ENCODE data around the gene LSM3. TPM values are rescaled to one million over a fixed set of nuclear protein-coding genes. Genes with fewer than 3 reads are reported as not detected.

The LSM3 gene
- total and polyA plus RNA-seq, 9 of the 15 experiments (the other 6 are each of a cell fraction or from before 2014, with no cell fraction given) = 33.8 to 203 (median 61.2) TPM

- intact Hi-C loops (cut with micrococcal nuclease) (no loop called here), in situ Hi-C loops (cut with MboI) (no loop called here)
- Histone ChIP-seq H3K36me3 (ENCODE audit: control insufficient read depth, insufficient read depth, low read length) (peaks cover 73% of the 10 kb centered on the region; the same call in 2 of the 3 replicates), H3K27me3 (ENCODE audit: control insufficient read depth in 2 of 2, insufficient read depth in 2 of 2, low read length in 2 of 2) (no peaks in the 10 kb centered on the region), H3K9me1 (ENCODE audit: control insufficient read depth, insufficient read depth, low read length) (no peaks in the 10 kb centered on the region), H3K4me1 (replicated peaks in 1 of 2; ENCODE audit: control insufficient read depth in 2 of 2, insufficient read depth in 2 of 2, low read length in 2 of 2) (peaks cover 12 to 13% of the 10 kb centered on the region in 2 experiments), H2AFZ (ENCODE audit: low read depth, low read length) (no peak overlapping the region), H3K4me2 (ENCODE audit: insufficient read depth, low read length) (no peak overlapping the region), H3K27ac (ENCODE audit: extremely low read depth, low read depth, low read length) (no peak overlapping the region), H3K79me2 (ENCODE audit: control insufficient read depth, insufficient read depth, low read length) (no peaks in the 10 kb centered on the region), H3K9ac (ENCODE audit: insufficient read depth in 1 of 2, low read depth in 2 of 2, low read length in 2 of 2) (peak overlapping the region in 1 of 2 experiments; percentile 19; a peak in 1 of 4 replicates), H4K20me1 (replicated peaks; ENCODE audit: control insufficient read depth, insufficient read depth, low read length) (no peaks in the 10 kb centered on the region), H3K9me3 (replicated peaks; ENCODE audit: control insufficient read depth, insufficient read depth, low read depth, low read length) (no peaks in the 10 kb centered on the region), H3K4me3 (no peak overlapping the region)
- CTCF ChIA-PET (ENCODE audit: low intra/inter-chr PET ratio) = no interaction called here
- ATAC-seq = no peak
- BruUV-seq (replicated peaks) = no TSS peak
- FAIRE-seq = no peak
- 90% methylated on average over 10 of the region's 10 CpGs for WGBS (ENCODE audit: insufficient coverage, low coverage, missing lambda C conversion rate)
- no peak for DNase-seq (ENCODE audit: extremely low read depth in 1 of 4, low spot score in 3 of 4)
- POLR2A ChIA-PET = interaction anchor here (0.6 to 3.6 kb wide), 6 partner anchors 7 to 429 kb away, joined by 3 to 18 read pairs (median 8); partner anchors contain the start of genes CHCHD4 and TMEM43
- TF ChIP-seq C11orf30 (IDR thresholded peaks at IDR 0.05; ENCODE audit: low read depth) (no peak), ZBTB17 (CRISPR knock-in tag; IDR thresholded peaks at IDR 0.05) (no peak), KDM1A (IDR thresholded peaks at IDR 0.05) (no peak), ZBTB8A (IDR thresholded peaks at IDR 0.05; ENCODE audit: partially characterized antibody) (no peak), POLR2B (IDR thresholded peaks at IDR 0.05; ENCODE audit: low read depth, partially characterized antibody) (no peak), NFRKB (IDR thresholded peaks at IDR 0.05; ENCODE audit: low read depth) (no peak), CC2D1A (IDR thresholded peaks at IDR 0.05) (no peak), NELFE (IDR thresholded peaks at IDR 0.05; ENCODE audit: insufficient read depth, insufficient read length) (no peak), E2F5 (CRISPR knock-in tag; IDR thresholded peaks at IDR 0.05) (no peak), ATF6 (CRISPR knock-in tag; IDR thresholded peaks at IDR 0.05) (no peak), RERE (CRISPR knock-in tag; IDR thresholded peaks at IDR 0.05; ENCODE audit: borderline replicate concordance) (no peak), POLR2G (IDR thresholded peaks at IDR 0.05; ENCODE audit: low read depth, low read length) (peak; percentile 49; the same call in 1 of the 2 replicates), ETS2 (tag; IDR thresholded peaks at IDR 0.05; ENCODE audit: borderline replicate concordance, poor library complexity, severe bottlenecking) (no peak), FOXP1 (CRISPR knock-in tag; IDR thresholded peaks at IDR 0.05) (no peak), ZNF23 (CRISPR knock-in tag; IDR thresholded peaks at IDR 0.05) (no peak)
Measured at GRCh38 chr3:14146381-14147065, 32.1 kb upstream of the LSM3 start.

All from K562 (cell line).